Immature natural killer cell (primary cell): ENCODE data around the gene SLC2A1. TPM values are rescaled to one million over a fixed set of nuclear protein-coding genes. Genes with fewer than 3 reads are reported as not detected.

Experiments used
- DNase-seq, 3 donors: peaks; one replicate each; pipeline ENCODE4 v3.0.0; 2022; ENCODE audit warnings: mixed read lengths in 1 of 3
- H3K27ac Mint-ChIP-seq, 6 donors: one replicate each; pipeline ENCODE4 v1.8.0; 2020; ENCODE audit warnings: mixed read lengths in 6 of 6, mild to moderate bottlenecking in 5 of 6, inconsistent platforms in 4 of 6, moderate library complexity in 3 of 6
- H3K27me3 Mint-ChIP-seq, 3 donors: one replicate each; pipeline ENCODE4 v1.8.0; 2020 to 2021; ENCODE audit warnings: low read depth in 3 of 3, mild to moderate bottlenecking in 3 of 3, mixed read lengths in 3 of 3, moderate library complexity in 3 of 3, inconsistent platforms in 1 of 3
- H3K36me3 Mint-ChIP-seq, 3 donors: one replicate each; pipeline ENCODE4 v1.8.0; 2020; ENCODE audit warnings: mixed read lengths in 3 of 3, inconsistent platforms in 2 of 3, mild to moderate bottlenecking in 2 of 3
- H3K4me1 Mint-ChIP-seq, 2 donors: one replicate each; pipeline ENCODE4 v1.8.0; 2020; ENCODE audit warnings: inconsistent platforms in 2 of 2, mild to moderate bottlenecking in 2 of 2, mixed read lengths in 2 of 2, moderate library complexity in 1 of 2
- H3K4me3 Mint-ChIP-seq, 5 donors: one replicate each; pipeline ENCODE4 v1.8.0; 2020; ENCODE audit warnings: mild to moderate bottlenecking in 5 of 5, mixed read lengths in 5 of 5, inconsistent platforms in 3 of 5, moderate library complexity in 3 of 5
- H3K9me3 Mint-ChIP-seq, 6 donors: one replicate each; pipeline ENCODE4 v1.8.0; 2020; ENCODE audit warnings: mild to moderate bottlenecking in 6 of 6, mixed read lengths in 6 of 6, inconsistent platforms in 4 of 6, moderate library complexity in 3 of 6
- polyA plus RNA-seq, 3 donors: library from polyadenylated mRNA; unstranded; fragments of 300-500 nt; fragmentation: Illumina TruSeq; gene quantifications; one replicate each; pipeline ENCODE4 v1.2.3, GENCODE V29; 2021

The SLC2A1 gene
- polyA plus RNA-seq, 3 donors from 2014 or later: 39.1 to 55.0 (median 42.4) TPM

GRCh38 chr1:42992054-42992571 lies 33.4 kb upstream of the SLC2A1 start:
- Mint-ChIP-seq H3K4me3 (no peak overlapping the region), H3K27ac (no peak overlapping the region), H3K9me3 (peaks cover 0 to 9% (median 2%) of the 10 kb centered on the region in 6 donors), H3K27me3 (peaks cover 2 to 4% (median 3%) of the 10 kb centered on the region in 3 donors), H3K36me3 (peaks cover 8 to 10% (median 10%) of the 10 kb centered on the region in 3 donors), H3K4me1 (no peaks in the 10 kb centered on the region)
- no peak for DNase-seq

- H3K27ac Mint-ChIP-seq: no peak overlapping the region
Observed at GRCh38 chr1:42990757-42991346, 32.2 kb upstream of the SLC2A1 start.

GRCh38 chr1:42983693-42984092 lies 25.0 kb upstream of the SLC2A1 start:
- Mint-ChIP-seq H3K36me3 (peaks cover 0 to 19% (median 12%) of the 10 kb centered on the region in 3 donors), H3K9me3 (no peaks in the 10 kb centered on the region), H3K27me3 (peaks cover 0 to 2% (median 2%) of the 10 kb centered on the region in 3 donors), H3K4me1 (no peaks in the 10 kb centered on the region), H3K4me3 (no peak overlapping the region), H3K27ac (no peak overlapping the region)
- no peak for DNase-seq

More at GRCh38 chr1:42990757-42991346, 32.2 kb upstream of the SLC2A1 start:
- H3K27me3 Mint-ChIP-seq: peaks cover 2 to 4% (median 3%) of the 10 kb centered on the region in 3 donors
- H3K4me1 Mint-ChIP-seq: no peaks in the 10 kb centered on the region
- no peak for DNase-seq
- H3K9me3 Mint-ChIP-seq: peaks cover 0 to 9% (median 2%) of the 10 kb centered on the region in 6 donors
- H3K36me3 Mint-ChIP-seq: peaks cover 10% of the 10 kb centered on the region in 3 donors
- H3K4me3 Mint-ChIP-seq: no peak overlapping the region

- DNase-seq: no peak
- Mint-ChIP-seq H3K9me3 (no peaks in the 10 kb centered on the region), H3K27ac (peak overlapping the region in 1 of 6 donors; percentile 40), H3K4me1 (no peaks in the 10 kb centered on the region), H3K36me3 (peaks cover 0 to 23% (median 13%) of the 10 kb centered on the region in 3 donors), H3K27me3 (peaks cover 0 to 2% (median 2%) of the 10 kb centered on the region in 3 donors), H3K4me3 (no peak overlapping the region)
Observed at GRCh38 chr1:42983253-42983652, 24.6 kb upstream of the SLC2A1 start.

GRCh38 chr1:42982641-42983040 lies 24.0 kb upstream of the SLC2A1 start:
- Mint-ChIP-seq H3K36me3 (peaks cover 0 to 25% (median 13%) of the 10 kb centered on the region in 3 donors), H3K9me3 (no peaks in the 10 kb centered on the region), H3K27ac (no peak overlapping the region), H3K27me3 (peaks cover 0 to 2% (median 2%) of the 10 kb centered on the region in 3 donors), H3K4me3 (no peak overlapping the region), H3K4me1 (no peaks in the 10 kb centered on the region)
- no peak for DNase-seq

GRCh38 chr1:42981871-42982270 lies 23.2 kb upstream of the SLC2A1 start:
- Mint-ChIP-seq H3K27me3 (peaks cover 0 to 2% (median 2%) of the 10 kb centered on the region in 3 donors), H3K36me3 (peaks cover under 1 to 26% (median 11%) of the 10 kb centered on the region in 3 donors), H3K4me3 (no peak overlapping the region), H3K4me1 (no peaks in the 10 kb centered on the region), H3K9me3 (no peaks in the 10 kb centered on the region), H3K27ac (no peak overlapping the region)
- no peak for DNase-seq

- no peak overlapping the region for H3K4me3 Mint-ChIP-seq
- H3K36me3 Mint-ChIP-seq: peaks cover 4 to 30% (median 14%) of the 10 kb centered on the region in 3 donors
- no peak for DNase-seq
- H3K27me3 Mint-ChIP-seq: peaks cover 0 to 2% (median 2%) of the 10 kb centered on the region in 3 donors
- no peaks in the 10 kb centered on the region for H3K4me1 Mint-ChIP-seq
- H3K9me3 Mint-ChIP-seq: no peaks in the 10 kb centered on the region
- H3K27ac Mint-ChIP-seq: no peak overlapping the region
Observed at GRCh38 chr1:42981255-42981805, 22.7 kb upstream of the SLC2A1 start.

GRCh38 chr1:42979896-42980800 lies 21.5 kb upstream of the SLC2A1 start:
- Mint-ChIP-seq H3K4me1 (no peaks in the 10 kb centered on the region), H3K36me3 (peaks cover 4 to 31% (median 20%) of the 10 kb centered on the region in 3 donors), H3K27me3 (peaks cover 0 to 2% (median 2%) of the 10 kb centered on the region in 3 donors), H3K9me3 (no peaks in the 10 kb centered on the region), H3K4me3 (no peak overlapping the region), H3K27ac (peak overlapping the region in 1 of 6 donors; percentile 32)
- no peak for DNase-seq

GRCh38 chr1:42979036-42979430 lies 20.4 kb upstream of the SLC2A1 start:
- H3K4me3 Mint-ChIP-seq: no peak overlapping the region
- no peak for DNase-seq
- no peaks in the 10 kb centered on the region for H3K9me3 Mint-ChIP-seq
- peaks cover 0 to under 1% of the 10 kb centered on the region in 2 donors for H3K4me1 Mint-ChIP-seq
- H3K36me3 Mint-ChIP-seq: peaks cover 4 to 34% (median 23%) of the 10 kb centered on the region in 3 donors
- no peak overlapping the region for H3K27ac Mint-ChIP-seq
- peaks cover 0 to 2% (median 2%) of the 10 kb centered on the region in 3 donors for H3K27me3 Mint-ChIP-seq

GRCh38 chr1:42978317-42979035 lies 19.8 kb upstream of the SLC2A1 start:
- Mint-ChIP-seq H3K4me1 (peaks cover 6% of the 10 kb centered on the region in 2 donors), H3K9me3 (no peaks in the 10 kb centered on the region), H3K27ac (no peak overlapping the region), H3K36me3 (peaks cover 4 to 37% (median 23%) of the 10 kb centered on the region in 3 donors), H3K4me3 (no peak overlapping the region), H3K27me3 (peaks cover 0 to 2% (median 2%) of the 10 kb centered on the region in 3 donors)
- no peak for DNase-seq

GRCh38 chr1:42977653-42978052 lies 19.0 kb upstream of the SLC2A1 start:
- Mint-ChIP-seq H3K27ac (no peak overlapping the region), H3K9me3 (no peaks in the 10 kb centered on the region)

GRCh38 chr1:42975561-42976225 lies 17.0 kb upstream of the SLC2A1 start:
- peaks cover 0 to 4% (median 2%) of the 10 kb centered on the region in 3 donors for H3K27me3 Mint-ChIP-seq
- peaks cover 6 to 7% of the 10 kb centered on the region in 2 donors for H3K4me1 Mint-ChIP-seq
- no peaks in the 10 kb centered on the region for H3K9me3 Mint-ChIP-seq
- H3K27ac Mint-ChIP-seq: no peak overlapping the region
- no peak for DNase-seq
- H3K4me3 Mint-ChIP-seq: no peak overlapping the region
- peaks cover 8 to 30% (median 20%) of the 10 kb centered on the region in 3 donors for H3K36me3 Mint-ChIP-seq

More at GRCh38 chr1:42977653-42978052, 19.0 kb upstream of the SLC2A1 start:
- peaks cover 6 to 7% of the 10 kb centered on the region in 2 donors for H3K4me1 Mint-ChIP-seq
- DNase-seq: no peak
- peaks cover 2% of the 10 kb centered on the region in 3 donors for H3K27me3 Mint-ChIP-seq
- H3K36me3 Mint-ChIP-seq: peaks cover 8 to 37% (median 23%) of the 10 kb centered on the region in 3 donors
- no peak overlapping the region for H3K4me3 Mint-ChIP-seq
